Skeletal muscle satellite cell (primary cell): ENCODE measurements around the gene NPM1.
"Not testable (repeated sequence)": the region's sequence is repeated elsewhere in the genome, so short reads cannot be mapped to it uniquely, and the experiment has no call there.

Source experiments
- H3K27me3 ChIP-seq: 2 replicates; pipeline ENCODE4 v1.7.0; 2013; ENCODE audit warnings: low read length; ENCODE audit not compliant: control insufficient read depth, insufficient read depth
- H3K36me3 ChIP-seq: 2 replicates; pipeline ENCODE4 v1.7.0; 2013; ENCODE audit warnings: mild to moderate bottlenecking, control low read depth, low read length; ENCODE audit not compliant: insufficient read depth
- H3K4me1 ChIP-seq: 2 replicates; pipeline ENCODE4 v1.7.0; 2013; ENCODE audit warnings: low read length; ENCODE audit not compliant: control insufficient read depth, insufficient read depth
- H3K4me2 ChIP-seq: 2 replicates; pipeline ENCODE4 v1.7.0; 2013; ENCODE audit warnings: mild to moderate bottlenecking, low read length
- H3K4me3 ChIP-seq: 2 replicates; pipeline ENCODE4 v1.7.0; 2013; ENCODE audit warnings: low read length
- H3K9ac ChIP-seq: 2 replicates; pipeline ENCODE4 v1.7.0; 2013; ENCODE audit warnings: mild to moderate bottlenecking, low read depth, low read length, moderate library complexity
- H3K9me3 ChIP-seq: replicated peaks from 2 replicates; pipeline ENCODE4 v1.7.0; 2013; ENCODE audit warnings: mild to moderate bottlenecking, control low read depth, low read length

The NPM1 gene

DNA sequence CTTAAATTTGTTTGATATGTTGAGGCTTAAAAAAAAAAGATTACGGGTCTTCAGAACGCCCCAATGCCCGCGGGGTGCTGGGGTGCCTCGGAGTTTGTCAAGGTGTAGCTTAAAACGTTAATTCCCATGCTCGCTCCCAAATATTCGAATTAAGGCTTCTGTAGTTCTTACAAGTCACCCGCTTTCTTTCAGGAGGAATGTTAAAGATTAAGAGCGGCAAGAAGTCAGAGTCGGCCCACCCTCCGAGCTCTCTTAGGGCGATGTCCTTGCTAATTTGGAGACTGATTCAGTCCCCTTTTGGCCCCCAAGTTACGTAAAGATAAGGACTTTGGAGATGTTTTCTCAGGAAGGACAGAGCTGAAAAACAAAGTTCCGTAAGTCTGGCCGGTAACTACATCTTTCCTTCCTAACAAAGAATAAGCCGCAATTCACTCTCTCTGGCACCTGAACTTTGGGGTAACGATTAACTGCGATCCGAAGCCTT lies 746 bp upstream of the NPM1 start:
- H3K4me1 ChIP-seq, result peaks cover 17% of the 10 kb centered on the region
- H3K36me3 ChIP-seq, result peaks cover 30% of the 10 kb centered on the region
- H3K9ac ChIP-seq, result peak overlapping the region; percentile 97
- H3K27me3 ChIP-seq, result no peaks in the 10 kb centered on the region
- H3K4me2 ChIP-seq, result peak overlapping the region; percentile 89
- peak overlapping the region; percentile 89 for H3K4me3 ChIP-seq
- H3K9me3 ChIP-seq, result no peaks in the 10 kb centered on the region

DNA sequence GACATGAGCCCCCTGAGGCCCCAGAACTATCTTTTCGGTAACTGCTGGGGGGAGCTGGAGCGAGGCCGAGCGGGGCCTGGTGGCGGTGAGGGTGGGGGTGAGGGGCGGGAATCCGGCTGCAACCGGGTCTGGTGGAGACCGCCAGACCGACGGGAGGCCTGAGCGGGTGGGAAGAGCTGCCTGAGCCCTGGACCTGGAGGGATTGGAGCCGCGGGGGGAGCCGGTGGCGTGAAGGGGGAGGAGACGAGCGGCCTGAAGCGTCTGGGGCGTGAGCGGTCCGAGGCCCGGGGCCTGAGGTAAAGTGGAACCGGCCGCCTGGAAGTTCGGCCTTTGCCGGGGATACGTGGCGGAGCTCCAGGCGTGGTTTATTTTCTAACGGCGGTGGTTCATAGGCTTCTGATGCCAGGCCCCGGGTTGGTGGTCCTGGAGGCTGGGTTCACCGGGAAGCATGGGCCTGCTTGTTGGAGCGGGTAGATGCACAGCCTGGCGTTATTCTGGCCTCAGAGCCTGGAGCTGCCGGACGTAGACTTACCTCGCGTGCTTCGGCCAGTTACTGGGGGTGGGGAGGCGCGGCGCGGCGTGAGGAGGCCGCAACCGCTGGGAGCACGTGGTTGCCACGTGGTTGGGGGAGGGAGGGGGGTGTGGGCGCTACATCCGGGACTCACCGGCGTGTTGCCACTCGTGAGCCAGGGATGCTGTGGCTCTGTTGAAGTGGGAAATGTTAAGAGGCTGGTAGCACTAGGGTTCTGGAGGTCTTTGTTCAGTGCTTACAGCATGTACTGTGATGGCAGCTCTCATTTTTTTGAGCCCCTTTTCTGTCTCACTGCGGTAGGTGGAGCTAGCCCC lies 544 bp downstream of the NPM1 start:
- Histone ChIP-seq H3K9ac (peak overlapping the region; percentile 97), H3K4me1 (peaks cover 21% of the 10 kb centered on the region), H3K4me2 (peak overlapping the region; percentile 86), H3K9me3 (no peaks in the 10 kb centered on the region), H3K27me3 (no peaks in the 10 kb centered on the region), H3K4me3 (peak overlapping the region; percentile 89), H3K36me3 (peaks cover 42% of the 10 kb centered on the region)

DNA sequence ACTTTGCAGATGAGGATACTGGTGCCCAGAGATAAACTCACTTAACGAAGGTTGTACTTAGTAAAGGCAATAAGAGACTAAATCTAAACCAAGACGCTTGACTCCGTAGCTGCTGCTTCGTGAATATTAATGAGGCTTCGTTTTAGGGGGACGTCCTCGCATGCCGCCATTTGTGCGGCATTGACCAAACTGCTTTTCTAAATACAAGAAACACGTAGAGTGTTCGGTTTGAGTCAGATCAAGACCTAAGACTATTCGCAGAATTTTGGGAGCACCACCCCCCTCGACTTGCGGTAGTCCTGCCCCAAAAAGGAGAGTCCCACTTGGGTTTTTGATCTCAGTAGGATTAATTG lies 1.1 kb downstream of the NPM1 start:
- H3K27me3 ChIP-seq, result no peaks in the 10 kb centered on the region

DNA sequence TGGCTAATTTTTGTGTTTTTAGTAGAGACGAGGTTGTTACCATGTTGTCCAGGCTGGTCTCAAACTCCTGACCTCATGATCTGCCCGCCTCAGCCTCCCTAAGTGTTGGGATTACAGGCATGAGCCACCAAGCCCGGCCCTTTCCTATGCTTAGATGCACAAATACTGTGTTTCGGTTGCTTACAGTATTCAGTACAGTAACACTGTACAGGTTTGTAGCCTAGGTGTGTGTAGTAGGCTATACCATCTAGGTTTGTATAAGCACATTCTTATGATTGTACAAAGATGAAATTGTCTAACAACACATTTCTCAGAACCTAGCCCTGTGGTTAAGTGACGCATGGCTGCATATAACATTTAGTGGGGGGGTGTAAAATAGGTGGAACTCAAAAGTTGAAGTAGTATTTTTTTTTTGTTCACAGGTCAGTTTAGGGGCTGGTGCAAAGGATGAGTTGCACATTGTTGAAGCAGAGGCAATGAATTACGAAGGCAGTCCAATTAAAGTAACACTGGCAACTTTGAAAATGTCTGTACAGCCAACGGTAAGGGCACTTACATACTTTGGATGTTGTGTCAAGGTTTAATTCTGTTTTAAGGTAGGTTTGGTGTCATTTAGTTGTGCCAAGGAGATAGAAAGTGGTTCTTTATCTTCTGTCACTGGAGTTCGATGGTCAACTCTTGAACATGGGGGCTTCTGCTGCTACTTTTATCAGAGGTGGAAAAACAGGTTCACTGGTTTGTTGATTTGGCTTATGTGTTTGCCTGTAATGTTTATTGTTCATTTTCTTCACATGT lies 3.4 kb downstream of the NPM1 start:
- no peak overlapping the region for H3K9ac ChIP-seq
- H3K36me3 ChIP-seq, result peaks cover 70% of the 10 kb centered on the region
- no peaks in the 10 kb centered on the region for H3K9me3 ChIP-seq
- peak overlapping the region; percentile 89 for H3K4me3 ChIP-seq
- no peaks in the 10 kb centered on the region for H3K27me3 ChIP-seq
- H3K4me2 ChIP-seq, result peak overlapping the region; percentile 86
- H3K4me1 ChIP-seq, result peaks cover 21% of the 10 kb centered on the region

More for the DNA sequence above, 1.1 kb downstream of the NPM1 start:
- Histone ChIP-seq H3K4me1 (peaks cover 21% of the 10 kb centered on the region), H3K9ac (peak overlapping the region; percentile 97), H3K36me3 (peaks cover 48% of the 10 kb centered on the region), H3K4me3 (peak overlapping the region; percentile 89), H3K4me2 (peak overlapping the region; percentile 86), H3K9me3 (no peaks in the 10 kb centered on the region)

DNA sequence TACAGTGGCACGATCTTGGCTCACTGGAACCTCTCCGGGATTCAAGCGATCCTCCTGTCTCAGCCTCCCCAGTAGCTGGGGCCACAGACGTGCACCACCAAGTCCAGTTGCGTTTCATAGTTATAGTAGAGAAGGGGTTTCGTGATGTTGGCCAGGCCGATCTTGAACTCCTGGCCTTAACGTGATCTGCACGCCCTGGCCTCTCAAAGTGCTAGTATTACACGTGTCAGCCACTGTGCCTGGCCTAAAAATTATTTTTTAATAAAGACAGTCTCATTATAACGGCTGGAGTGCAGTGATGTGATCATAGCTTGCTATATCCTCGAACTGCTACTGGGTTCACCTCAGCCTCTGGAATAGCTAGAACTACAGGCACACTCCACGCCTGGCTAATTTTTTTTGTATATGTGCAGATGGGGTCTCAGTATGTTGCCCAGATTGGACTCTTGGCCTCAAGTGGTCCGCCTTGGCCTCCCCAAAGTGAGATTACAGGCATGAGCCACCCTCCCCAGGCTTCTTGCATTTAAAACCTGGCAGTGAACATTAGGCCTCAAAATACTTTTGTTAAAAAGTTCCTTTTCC lies 4.4 kb downstream of the NPM1 start:
- no peak overlapping the region for H3K9ac ChIP-seq
- no peaks in the 10 kb centered on the region for H3K27me3 ChIP-seq
- peaks cover 21% of the 10 kb centered on the region for H3K4me1 ChIP-seq
- H3K4me3 ChIP-seq, result no peak overlapping the region
- H3K4me2 ChIP-seq, result no peak overlapping the region
- H3K9me3 ChIP-seq, result no peaks in the 10 kb centered on the region
- H3K36me3 ChIP-seq, result peaks cover 80% of the 10 kb centered on the region

DNA sequence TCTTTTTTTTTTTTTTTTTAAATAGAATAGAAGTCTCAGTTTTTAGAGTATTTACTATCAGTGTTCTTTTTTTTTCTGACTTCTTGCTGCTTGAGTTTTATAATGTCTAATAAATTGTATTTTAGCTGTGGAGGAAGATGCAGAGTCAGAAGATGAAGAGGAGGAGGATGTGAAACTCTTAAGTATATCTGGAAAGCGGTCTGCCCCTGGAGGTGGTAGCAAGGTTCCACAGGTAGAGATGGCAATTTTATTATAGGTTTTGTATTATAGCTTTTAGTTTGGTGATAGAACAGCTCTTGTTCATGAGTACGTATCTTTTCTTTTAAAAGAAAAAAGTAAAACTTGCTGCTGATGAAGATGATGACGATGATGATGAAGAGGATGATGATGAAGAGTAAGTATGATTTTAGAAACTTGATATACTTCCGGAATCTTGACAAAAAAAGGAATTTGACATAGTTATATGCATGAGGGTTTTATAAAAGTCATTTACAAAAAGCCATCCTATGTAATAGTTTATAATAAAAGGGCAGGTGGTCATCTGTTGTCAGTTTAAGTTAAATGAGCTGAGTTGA lies 5.0 kb downstream of the NPM1 start:
- Histone ChIP-seq H3K9ac (no peak overlapping the region), H3K9me3 (no peaks in the 10 kb centered on the region), H3K27me3 (no peaks in the 10 kb centered on the region), H3K36me3 (peaks cover 86% of the 10 kb centered on the region), H3K4me3 (no peak overlapping the region), H3K4me2 (no peak overlapping the region), H3K4me1 (peaks cover 21% of the 10 kb centered on the region)

DNA sequence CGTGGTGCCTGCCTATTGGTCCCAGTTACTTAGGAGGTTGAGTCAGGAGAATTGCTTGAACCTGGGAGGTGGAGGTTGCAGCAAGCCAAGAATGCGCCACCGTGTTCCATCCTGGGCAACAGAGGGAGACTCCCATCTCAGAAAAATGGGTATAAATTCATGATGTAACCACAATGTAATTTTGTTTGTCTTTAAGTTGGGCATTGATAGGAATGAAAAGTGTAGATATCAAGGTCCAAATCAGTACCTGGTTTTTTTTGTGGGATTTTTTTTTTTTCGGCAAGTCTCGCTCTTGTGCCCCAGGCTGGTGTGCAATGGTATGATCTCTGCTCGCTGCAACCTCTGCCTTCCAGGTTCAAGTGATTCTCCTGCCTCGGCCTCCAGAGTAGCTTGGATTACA lies 7.4 kb downstream of the NPM1 start:
- Histone ChIP-seq H3K9ac (no peak overlapping the region), H3K27me3 (no peaks in the 10 kb centered on the region), H3K36me3 (peaks cover 96% of the 10 kb centered on the region), H3K4me2 (no peak overlapping the region), H3K4me3 (no peak overlapping the region), H3K4me1 (peaks cover 21% of the 10 kb centered on the region), H3K9me3 (no peaks in the 10 kb centered on the region)

DNA sequence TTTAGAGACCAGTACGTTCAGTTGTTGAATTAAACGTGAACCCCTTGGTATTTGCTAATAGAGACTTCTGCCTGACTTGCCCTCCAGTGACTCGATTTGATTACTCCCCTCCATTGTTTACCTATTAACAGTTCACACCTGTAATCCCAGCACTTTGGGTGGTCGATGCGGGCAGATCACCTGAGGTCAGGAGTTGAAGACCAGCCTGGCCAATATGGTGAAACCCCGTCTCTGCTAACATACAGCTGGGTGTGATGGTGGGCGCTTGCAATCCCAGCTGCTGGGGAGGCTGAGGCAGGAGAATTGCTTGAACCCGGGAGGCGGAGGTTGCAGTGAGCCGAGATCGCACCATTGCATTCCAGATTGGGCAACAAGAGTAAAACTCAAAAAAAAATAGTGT lies 8.9 kb downstream of the NPM1 start:
- not testable (repeated sequence) for H3K9me3 ChIP-seq, H3K9ac ChIP-seq, H3K27me3 ChIP-seq, H3K4me3 ChIP-seq, H3K4me1 ChIP-seq, H3K4me2 ChIP-seq
- H3K36me3 ChIP-seq, result peaks cover 98% of the 10 kb centered on the region

DNA sequence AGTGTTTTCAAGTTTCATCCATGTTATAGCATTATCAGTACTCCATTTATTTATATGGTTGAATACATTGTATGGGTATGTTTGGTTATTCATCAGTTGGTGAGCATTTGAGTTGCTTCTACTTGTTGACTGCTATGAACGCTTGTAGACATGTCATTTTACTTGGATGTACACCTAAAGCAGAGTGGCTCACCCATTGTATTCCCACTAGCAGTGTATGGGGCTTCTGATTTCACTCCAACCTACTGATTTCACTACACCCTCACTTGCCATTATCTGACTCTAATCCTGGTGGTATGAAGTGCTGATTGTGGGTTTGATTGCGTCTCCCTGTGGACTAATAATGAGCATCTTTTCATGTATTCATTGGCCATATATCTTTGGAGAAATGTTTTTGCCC lies 9.5 kb downstream of the NPM1 start:
- Histone ChIP-seq H3K27me3 (no peaks in the 10 kb centered on the region), H3K4me2 (no peak overlapping the region), H3K4me1 (peaks cover 1% of the 10 kb centered on the region), H3K4me3 (no peak overlapping the region), H3K9me3 (no peaks in the 10 kb centered on the region), H3K36me3 (peaks cover 96% of the 10 kb centered on the region), H3K9ac (no peak overlapping the region)

DNA sequence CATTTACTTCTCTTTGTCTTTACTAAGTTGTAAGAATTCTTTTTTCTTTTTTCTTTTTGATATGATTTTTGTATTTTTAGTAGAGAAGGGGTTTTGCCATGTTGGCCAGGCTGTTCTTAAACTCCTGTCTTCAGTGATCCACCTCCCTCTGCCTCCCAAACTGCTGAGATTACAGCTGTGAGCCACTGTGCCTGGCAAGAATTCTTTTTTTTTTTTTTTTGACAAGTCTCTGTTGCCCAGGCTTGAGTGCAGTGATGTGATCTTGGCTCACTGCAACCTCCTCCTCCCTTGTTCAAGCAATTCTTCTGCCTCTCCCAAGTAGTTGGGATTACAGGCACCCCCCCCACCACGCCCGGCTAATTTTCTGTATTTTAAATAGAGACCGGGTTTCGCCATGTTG lies 9.9 kb downstream of the NPM1 start:
- H3K4me3 ChIP-seq, result no peak overlapping the region

DNA sequence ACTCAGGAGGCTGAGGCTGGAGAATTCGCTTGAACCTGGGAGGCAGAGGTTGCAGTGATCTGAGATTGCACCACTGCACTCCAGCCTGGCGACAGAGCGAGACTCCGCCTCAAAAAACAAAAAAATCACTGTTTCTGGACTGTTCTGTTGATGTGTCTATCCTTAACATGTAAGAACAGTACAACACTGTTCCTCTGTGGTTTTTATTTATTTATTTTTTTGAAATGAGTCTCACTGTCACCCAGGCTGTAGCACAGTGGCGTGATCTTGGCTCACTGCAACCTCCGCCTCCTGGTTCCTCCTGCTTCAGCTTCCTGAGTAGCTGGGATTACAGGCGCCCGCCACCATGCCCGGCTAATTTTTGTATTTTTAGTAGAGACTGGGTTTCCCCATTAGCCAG lies 11.0 kb downstream of the NPM1 start:
- not testable (repeated sequence) for H3K4me1 ChIP-seq, H3K27me3 ChIP-seq, H3K9me3 ChIP-seq, H3K4me3 ChIP-seq, H3K9ac ChIP-seq, H3K4me2 ChIP-seq
- peaks cover 81% of the 10 kb centered on the region for H3K36me3 ChIP-seq

More for the DNA sequence above, 9.9 kb downstream of the NPM1 start:
- Histone ChIP-seq H3K36me3 (peaks cover 92% of the 10 kb centered on the region), H3K27me3 (no peaks in the 10 kb centered on the region), H3K4me2 (no peak overlapping the region), H3K9ac (no peak overlapping the region), H3K4me1 (no peaks in the 10 kb centered on the region), H3K9me3 (no peaks in the 10 kb centered on the region)
